Measurements from ENCODE around the gene MAP7D3. TPM values are rescaled to one million over a fixed set of nuclear protein-coding genes. Genes with fewer than 3 reads are reported as not detected.

MAP7D3 gene
- polyA plus RNA-seq, 3 donors = 1.8 to 3.4 (median 2.9) TPM

GRCh38 chrX:136295380-136295779 is 44.2 kb upstream of the MAP7D3 start:
- no peaks in the 10 kb centered on the region for H3K36me3 ChIP-seq (replicated peaks in 1 of 2; ENCODE audit: control insufficient read depth in 1 of 2, insufficient read depth in 2 of 2, low read length in 2 of 2)

GRCh38 chrX:136292656-136293055 is 41.5 kb upstream of the MAP7D3 start:
- Histone ChIP-seq H3K9me3 (replicated peaks in 1 of 2; ENCODE audit: control insufficient read depth in 1 of 2, insufficient read depth in 1 of 2, low read length in 2 of 2) (no peaks in the 10 kb centered on the region), H2AFZ (ENCODE audit: insufficient read depth, low read depth, low read length, poor library complexity, severe bottlenecking) (no peak overlapping the region), H3K4me1 (ENCODE audit: control insufficient read depth in 1 of 2, insufficient read depth in 2 of 2, low read length in 2 of 2) (no peaks in the 10 kb centered on the region), H3K36me3 (replicated peaks in 1 of 2; ENCODE audit: control insufficient read depth in 1 of 2, insufficient read depth in 2 of 2, low read length in 2 of 2) (no peaks in the 10 kb centered on the region), H3K79me2 (ENCODE audit: insufficient read depth, low read length) (no peaks in the 10 kb centered on the region), H3K9ac (ENCODE audit: insufficient read depth, low read length, poor library complexity, severe bottlenecking) (no peak overlapping the region), H3K27me3 (ENCODE audit: control insufficient read depth in 2 of 2, insufficient read depth in 2 of 2, low read length in 2 of 2) (no peaks in the 10 kb centered on the region), H4K20me1 (ENCODE audit: insufficient read depth, low read length) (no peaks in the 10 kb centered on the region), H3K27ac (ENCODE audit: low read depth in 1 of 2, low read length in 2 of 2) (no peak overlapping the region), H3K4me2 (replicated peaks; ENCODE audit: extremely low read depth, low read length, poor library complexity, severe bottlenecking) (no peak overlapping the region), H3K4me3 (replicated peaks in 1 of 3; ENCODE audit: low read depth in 2 of 3, low read length in 3 of 3) (no peak overlapping the region)
- DNase-seq = no peak
- peaks cover 0 to 3% (median 0%) of the 10 kb centered on the region in 7 donors for H3K9me3 Mint-ChIP-seq
- WGBS (ENCODE audit: insufficient coverage) = no CpG with 5 or more reads among the region's 2 CpGs
- no peak overlapping the region for H3K4me3 Mint-ChIP-seq
- no peaks in the 10 kb centered on the region for H3K4me1 Mint-ChIP-seq
- H3K27me3 Mint-ChIP-seq (ENCODE audit: low read depth in 3 of 3) = peaks cover 0 to 3% (median 3%) of the 10 kb centered on the region in 3 donors
- intact Hi-C loops (cut with micrococcal nuclease) = no loop called here
- TF ChIP-seq CTCF (IDR thresholded peaks at IDR 0.05) = no peak
- no peak overlapping the region for H3K27ac Mint-ChIP-seq
- H3K36me3 Mint-ChIP-seq = no peaks in the 10 kb centered on the region

More at GRCh38 chrX:136295380-136295779, 44.2 kb upstream of the MAP7D3 start:
- Histone ChIP-seq H3K9me3 (replicated peaks in 1 of 2; ENCODE audit: control insufficient read depth in 1 of 2, insufficient read depth in 1 of 2, low read length in 2 of 2) (no peaks in the 10 kb centered on the region), H4K20me1 (ENCODE audit: insufficient read depth, low read length) (no peaks in the 10 kb centered on the region), H3K79me2 (ENCODE audit: insufficient read depth, low read length) (no peaks in the 10 kb centered on the region), H3K9ac (ENCODE audit: insufficient read depth, low read length, poor library complexity, severe bottlenecking) (no peak overlapping the region), H3K27me3 (ENCODE audit: control insufficient read depth in 2 of 2, insufficient read depth in 2 of 2, low read length in 2 of 2) (no peaks in the 10 kb centered on the region), H3K4me1 (ENCODE audit: control insufficient read depth in 1 of 2, insufficient read depth in 2 of 2, low read length in 2 of 2) (no peaks in the 10 kb centered on the region), H3K4me2 (replicated peaks; ENCODE audit: extremely low read depth, low read length, poor library complexity, severe bottlenecking) (no peak overlapping the region), H2AFZ (ENCODE audit: insufficient read depth, low read depth, low read length, poor library complexity, severe bottlenecking) (no peak overlapping the region), H3K4me3 (replicated peaks in 1 of 3; ENCODE audit: low read depth in 2 of 3, low read length in 3 of 3) (no peak overlapping the region), H3K27ac (ENCODE audit: low read depth in 1 of 2, low read length in 2 of 2) (no peak overlapping the region)
- WGBS (ENCODE audit: insufficient coverage) = no CpG with 5 or more reads among the region's 8 CpGs
- H3K4me1 Mint-ChIP-seq = no peaks in the 10 kb centered on the region
- no peak for DNase-seq
- TF ChIP-seq CTCF (IDR thresholded peaks at IDR 0.05) = no peak
- peaks cover 0 to 4% (median 3%) of the 10 kb centered on the region in 3 donors for H3K27me3 Mint-ChIP-seq (ENCODE audit: low read depth in 3 of 3)
- no peak overlapping the region for H3K27ac Mint-ChIP-seq
- no peak overlapping the region for H3K4me3 Mint-ChIP-seq
- peaks cover 0 to 5% (median 2%) of the 10 kb centered on the region in 7 donors for H3K9me3 Mint-ChIP-seq
- intact Hi-C loops (cut with micrococcal nuclease) = no loop called here
- H3K36me3 Mint-ChIP-seq = no peaks in the 10 kb centered on the region
